ENCODE data around the gene ZNF100.
"Not testable (repeated sequence)": the region's sequence is repeated elsewhere in the genome, so short reads cannot be mapped to it uniquely, and the experiment has no call there.

The ZNF100 gene

GRCh38 chr19:21767065-21767800 is at the start of gene ZNF100:
ZNF100 (minus strand) TSS chr19:21767579; CDS start chr19:21767429, 150 bp downstream.
- DNase-seq = peak; percentile 93

- DNase-seq = no peak
Measured at GRCh38 chr19:21812448-21812847, 45.1 kb upstream of the ZNF100 start.

- DNase-seq = not testable (repeated sequence)
Measured at GRCh38 chr19:21808400-21809000, 41.1 kb upstream of the ZNF100 start.

GRCh38 chr19:21789466-21790085 is 22.2 kb upstream of the ZNF100 start:
- no peak for DNase-seq

- DNase-seq = no peak
Measured at GRCh38 chr19:21786936-21787335, 19.6 kb upstream of the ZNF100 start.

- not testable (repeated sequence) for DNase-seq
Measured at GRCh38 chr19:21775792-21776191, 8.4 kb upstream of the ZNF100 start.

GRCh38 chr19:21766705-21767064 is 694 bp downstream of the ZNF100 start:
- not testable (repeated sequence) for DNase-seq

GRCh38 chr19:21765151-21765550 is 2.2 kb downstream of the ZNF100 start:
- DNase-seq = peak in 1 of 2 donors; percentile 12

GRCh38 chr19:21761547-21761946 is 5.8 kb downstream of the ZNF100 start:
- DNase-seq = not testable (repeated sequence)

- DNase-seq = no peak
Measured at GRCh38 chr19:21758296-21758695, 9.1 kb downstream of the ZNF100 start.

GRCh38 chr19:21755555-21755954 is 11.8 kb downstream of the ZNF100 start:
- DNase-seq = not testable (repeated sequence)

GRCh38 chr19:21751384-21751783 is 16.0 kb downstream of the ZNF100 start:
- no peak for DNase-seq

GRCh38 chr19:21750586-21751128 is 16.7 kb downstream of the ZNF100 start:
- DNase-seq = no peak

- no peak for DNase-seq
Measured at GRCh38 chr19:21749090-21749489, 18.3 kb downstream of the ZNF100 start.

- DNase-seq = no peak
Measured at GRCh38 chr19:21748088-21748487, 19.3 kb downstream of the ZNF100 start.

- DNase-seq = no peak
Measured at GRCh38 chr19:21740559-21740958, 26.8 kb downstream of the ZNF100 start.

- not testable (repeated sequence) for DNase-seq
Measured at GRCh38 chr19:21726942-21727747, 40.2 kb downstream of the ZNF100 start.

- DNase-seq = no peak
Measured at GRCh38 chr19:21713761-21714160, 53.6 kb downstream of the ZNF100 start.

- no peak for DNase-seq
Measured at GRCh38 chr19:21709464-21709863, 57.9 kb downstream of the ZNF100 start.

- not testable (repeated sequence) for DNase-seq
Measured at GRCh38 chr19:21707878-21708277, 59.5 kb downstream of the ZNF100 start.

- DNase-seq = no peak
Measured at GRCh38 chr19:21707065-21707464, 60.3 kb downstream of the ZNF100 start.

- DNase-seq = no peak
Measured at GRCh38 chr19:21705393-21705792, 62.0 kb downstream of the ZNF100 start.

- DNase-seq = no peak
Measured at GRCh38 chr19:21704320-21704719, 63.1 kb downstream of the ZNF100 start.

Measured in inflammatory macrophage treated with lipopolysaccharide for 1 hour (primary cell).